HepG2 (cell line): ENCODE data around the gene OR12D1. TPM values are rescaled to one million over a fixed set of nuclear protein-coding genes. Genes with fewer than 3 reads are reported as not detected.

Source experiments
- ATAC-seq: fragments of 200-7000 bp; cut with Tn5 transposase; 3 replicates; pipeline ENCODE4 v1.9.1; 2020; ENCODE audit warnings: mild to moderate bottlenecking, moderate library complexity
- BruUV-seq: library from RNA; stranded (reverse); fragments of 400-500 nt; replicated peaks from 2 replicates; lab custom pipeline; 2021; lab: Mats Ljungman, UMichigan
- CTCF ChIA-PET: fragments of 300-600 bp; formaldehyde crosslinking; extraction: SDS; loops from one replicate; lab custom pipeline; 2021; ENCODE audit warnings: low total read pairs, inconsistent platforms, low intra/inter-chr PET ratio; lab: Yijun Ruan, JAX
- POLR2A ChIA-PET: fragments of 350-600 bp; sonication (Branson Sonifier 250); formaldehyde crosslinking; loops from one replicate; lab custom pipeline; 2020; ENCODE audit warnings: antibody characterized with exemption, inconsistent platforms; lab: Yijun Ruan, JAX
- DNase-seq: peaks from one replicate; pipeline ENCODE4 v3.0.0-alpha.2; 2015; ENCODE audit warnings: low spot score
- FAIRE-seq: peaks from 3 replicates; lab custom pipeline; 2011; peaks lifted over from hg19 to GRCh38; lab: Jason Lieb, UNC
- H2AFZ ChIP-seq: one replicate; pipeline ENCODE4 v1.6.1; 2011; ENCODE audit warnings: low read length, inconsistent platforms
- H3K27ac ChIP-seq: fragments of 300-600 bp; 3 replicates; pipeline ENCODE4 v1.8.0; 2011; ENCODE audit warnings: mixed run types, mild to moderate bottlenecking, mixed read lengths, low read length, inconsistent platforms; ENCODE audit not compliant: insufficient read depth; ENCODE audit errors: extremely low read length
- H3K27me3 ChIP-seq, 2 experiments: fragments of 200-600 bp in 1 of 2; 2 replicates in 1 of 2; 3 replicates in 1 of 2; pipeline versions ENCODE4 v1.6.0 to v1.8.0; 2011; ENCODE audit warnings: low read length in 2 of 2, mild to moderate bottlenecking in 2 of 2, moderate library complexity in 2 of 2, inconsistent platforms in 1 of 2; ENCODE audit not compliant: insufficient read depth in 2 of 2, control insufficient read depth in 1 of 2
- H3K36me3 ChIP-seq, 2 experiments: fragments of 200-600 bp in 1 of 2; replicated peaks in 1 of 2; 2 replicates in 1 of 2; 3 replicates in 1 of 2; pipeline versions ENCODE4 v1.5.1 to v1.8.0; 2011; ENCODE audit warnings: low read length in 2 of 2, inconsistent platforms in 1 of 2; ENCODE audit not compliant: insufficient read depth in 2 of 2, control insufficient read depth in 1 of 2
- H3K4me1 ChIP-seq: 2 replicates; pipeline ENCODE4 v1.5.1; 2012; ENCODE audit warnings: low read length, inconsistent platforms; ENCODE audit not compliant: insufficient read depth
- H3K4me2 ChIP-seq: 2 replicates; pipeline ENCODE4 v1.6.0; 2011; ENCODE audit warnings: low read depth, low read length, inconsistent platforms
- H3K4me3 ChIP-seq, 3 experiments: fragments of 200-600 bp in 1 of 3; sonication (generic), shearing (Covaris generic) in 1 of 3; replicated peaks in 1 of 3; 2 replicates each; pipeline ENCODE4 v1.5.1; 2011 to 2016; ENCODE audit warnings: low read length in 3 of 3, inconsistent platforms in 2 of 3, low read depth in 2 of 3, mild to moderate bottlenecking in 2 of 3, control low read depth in 1 of 3, mixed read lengths in 1 of 3; ENCODE audit not compliant: insufficient read depth in 1 of 3
- H3K79me2 ChIP-seq: one replicate; pipeline ENCODE4 v1.6.1; 2011; ENCODE audit warnings: low read length, inconsistent platforms; ENCODE audit not compliant: insufficient read depth
- H3K9ac ChIP-seq: 2 replicates; pipeline ENCODE4 v1.6.0; 2011; ENCODE audit warnings: mild to moderate bottlenecking, low read depth, low read length, inconsistent platforms; ENCODE audit not compliant: insufficient read depth
- H3K9me3 ChIP-seq: 2 replicates; pipeline ENCODE4 v1.5.1; 2012; ENCODE audit warnings: mild to moderate bottlenecking, low read length
- H4K20me1 ChIP-seq: 2 replicates; pipeline ENCODE4 v1.6.0; 2011; ENCODE audit warnings: inconsistent platforms, mild to moderate bottlenecking, low read length, moderate library complexity; ENCODE audit not compliant: insufficient read depth
- AGO1 ChIP-seq: fragments of 200-400 bp; formaldehyde crosslinking; IDR thresholded peaks from 2 replicates; pipeline ENCODE4 v1.6.1; 2017; ENCODE audit warnings: mild to moderate bottlenecking, low read depth, low read length, moderate library complexity; ENCODE audit not compliant: poor library complexity, severe bottlenecking
- BRF2 ChIP-seq: sonication (generic); formaldehyde crosslinking; IDR thresholded peaks from 2 replicates; pipeline ENCODE4 v1.8.1; 2022; ENCODE audit warnings: mild to moderate bottlenecking, missing genetic modification reagents
- ERF ChIP-seq: IDR thresholded peaks from 2 replicates; pipeline ENCODE4 v1.6.1; 2018; ENCODE audit warnings: missing biosample characterization, missing genetic modification reagents
- FOXO1 ChIP-seq: sonication (generic); formaldehyde crosslinking; IDR thresholded peaks from 2 replicates; pipeline ENCODE4 v1.4.0; 2020; ENCODE audit warnings: missing genetic modification reagents
- MAFF ChIP-seq: IDR thresholded peaks from 2 replicates; pipeline ENCODE4 v1.6.1; 2011; ENCODE audit warnings: low read depth, low read length, improper control_type of control experiment
- PHF20 ChIP-seq: sonication (generic); formaldehyde crosslinking; IDR thresholded peaks from 2 replicates; pipeline ENCODE4 v1.5.0; 2020; ENCODE audit warnings: mild to moderate bottlenecking, missing genetic modification reagents
- PHF5A ChIP-seq: IDR thresholded peaks from one replicate; pipeline ENCODE4 v1.6.1; 2018; ENCODE audit warnings: low read depth, missing genetic modification reagents; ENCODE audit not compliant: unreplicated experiment
- RERE ChIP-seq: IDR thresholded peaks from 2 replicates; pipeline ENCODE4 v1.6.1; 2016; ENCODE audit warnings: low read depth, missing genetic modification reagents, missing compliant biosample characterization
- SRY ChIP-seq: sonication (generic); formaldehyde crosslinking; IDR thresholded peaks from 2 replicates; pipeline ENCODE4 v1.8.0; 2022; ENCODE audit warnings: mild to moderate bottlenecking, missing genetic modification reagents
- ZBTB38 ChIP-seq: sonication (generic); formaldehyde crosslinking; IDR thresholded peaks from 2 replicates; pipeline ENCODE4 v1.5.1; 2020; ENCODE audit warnings: mild to moderate bottlenecking, missing genetic modification reagents
- ZNF703 ChIP-seq: sonication (generic); formaldehyde crosslinking; IDR thresholded peaks from 2 replicates; pipeline ENCODE4 v1.5.1; 2020; ENCODE audit warnings: missing genetic modification reagents, mild to moderate bottlenecking, moderate library complexity, borderline replicate concordance
- ZNF788 ChIP-seq: sonication (generic); formaldehyde crosslinking; IDR thresholded peaks from 2 replicates; pipeline ENCODE4 v1.5.0; 2020; ENCODE audit warnings: mild to moderate bottlenecking, missing genetic modification reagents, borderline replicate concordance
- WGBS: methylation state at CpG from one replicate; pipeline ENCODE4 v1.1.6; 2017; ENCODE audit warnings: low lambda C conversion rate; 5-methylcytosine and 5-hydroxymethylcytosine counted together
- in situ Hi-C: cut with HindIII; loops from 2 replicates; pipeline ENCODE4 v1.10.0; 2017; ENCODE audit warnings: low pct_unique_long_range_greater_than_20kb; ENCODE audit not compliant: extremely low pct_ligation_motif_present
- intact Hi-C: fragments of 100-400 bp; cut with micrococcal nuclease; formaldehyde crosslinking; loops from one replicate; pipeline ENCODE4 v1.10.0; 2022; ENCODE audit not compliant: unreplicated experiment
- polyA plus RNA-seq, 8 experiments: library from polyadenylated mRNA; depleted of rRNA in 3 of 8; stranded (reverse) in 7 of 8; unstranded in 1 of 8; fragments of >200 nt; fragmentation: Illumina TruSeq in 4 of 8; extraction: Trizol in 4 of 8; gene quantifications; 2 replicates each; pipeline versions ENCODE4 v1.2.1 to v1.2.3, GENCODE V29; 2011 to 2016; ENCODE audit warnings: low read depth in 4 of 8, missing spikeins in 1 of 8, mixed read lengths in 1 of 8; ENCODE audit not compliant: insufficient read depth in 1 of 8
- total RNA-seq, 5 experiments: library from RNA; depleted of rRNA; stranded (reverse); fragments of >200 nt; fragmentation: Illumina TruSeq; extraction: Trizol; gene quantifications; 2 replicates each; pipeline ENCODE4 v1.2.3, GENCODE V29; 2016; ENCODE audit warnings: low read depth in 1 of 5

Gene OR12D1
- total and polyA plus RNA-seq, 2 of the 13 experiments (the other 11 are each of a cell fraction or from before 2014, with no cell fraction given) = 0.05 TPM; not detected in 1

GRCh38 chr6:29368765-29369164 is 46.0 kb upstream of the OR12D1 start, which contains the start of gene OR5V1 (continued):
- no peak for TF ChIP-seq BRF2

- CTCF ChIA-PET = interaction anchor here (1.6 to 2.3 kb wide), 2 partner anchors 214 to 228 kb away, joined by 4 to 20 read pairs; no protein-coding TSS in a partner anchor
- FAIRE-seq (no peak), DNase-seq (no peak), ATAC-seq (no peak)
- Histone ChIP-seq H3K9ac (no peak within 1 kb of the TSS), H3K4me1 (no peaks in the 10 kb centered on the region), H3K79me2 (no peaks in the 10 kb centered on the region), H3K9me3 (no peaks in the 10 kb centered on the region), H2AFZ (no peak within 1 kb of the TSS), H4K20me1 (no peaks in the 10 kb centered on the region), H3K4me2 (no peak within 1 kb of the TSS), H3K4me3 (no peak within 1 kb of the TSS), H3K27me3 (no peaks in the 10 kb centered on the region), H3K27ac (no peak within 1 kb of the TSS), H3K36me3 (no peaks in the 10 kb centered on the region)
- in situ Hi-C loops = no loop called here
- TF ChIP-seq BRF2 (no peak), ZNF788 (no peak), SRY (CRISPR knock-in tag) (no peak), FOXO1 (CRISPR knock-in tag) (no peak), RERE (CRISPR knock-in tag) (no peak), AGO1 (no peak), PHF20 (CRISPR knock-in tag) (no peak), PHF5A (no peak), ERF (no peak), ZNF703 (CRISPR knock-in tag) (no peak), MAFF (no peak), ZBTB38 (CRISPR knock-in tag) (no peak)
- POLR2A ChIA-PET = no interaction called here
- 30% methylated on average over 1 of the region's 1 CpG for WGBS
- intact Hi-C loops = no loop called here
- no TSS peak for BruUV-seq
These were observed 39.5 kb upstream of the OR12D1 start, which contains the start of gene OR12D3 for GRCh38 chr6:29375191-29375590. Gene OR12D3, minus strand, starts transcription at chr6:29375291. Its CDS starts 4 bp downstream, at chr6:29375287.
